ENCODE data around the gene RECQL. TPM values are rescaled to one million over a fixed set of nuclear protein-coding genes. Genes with fewer than 3 reads are reported as not detected.

RECQL gene
- total RNA-seq, 1 donor from 2014 or later, result 15.7 TPM

DNA sequence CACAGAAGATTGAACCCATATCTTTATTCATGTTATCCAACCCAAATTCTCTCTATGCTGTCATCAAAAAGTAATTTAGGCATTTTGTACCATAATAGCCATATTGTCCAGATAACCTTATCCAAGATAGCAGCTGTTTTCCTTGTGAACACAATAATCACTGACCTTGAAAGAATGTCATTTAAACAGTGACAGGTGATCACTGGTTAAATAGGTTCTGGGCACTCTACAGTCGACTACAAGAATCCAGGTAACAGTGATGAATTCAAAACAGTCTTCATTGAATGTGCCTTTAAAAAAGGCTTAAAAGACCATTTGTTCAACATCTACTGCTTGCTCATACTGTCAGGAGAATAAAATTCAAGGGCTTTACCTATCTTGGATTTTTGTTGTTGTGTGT, 20.1 kb upstream of the RECQL start:
- Histone ChIP-seq H3K27ac (no peak overlapping the region), H3K4me1 (no peaks in the 10 kb centered on the region)
- TF ChIP-seq, protein P1, sequence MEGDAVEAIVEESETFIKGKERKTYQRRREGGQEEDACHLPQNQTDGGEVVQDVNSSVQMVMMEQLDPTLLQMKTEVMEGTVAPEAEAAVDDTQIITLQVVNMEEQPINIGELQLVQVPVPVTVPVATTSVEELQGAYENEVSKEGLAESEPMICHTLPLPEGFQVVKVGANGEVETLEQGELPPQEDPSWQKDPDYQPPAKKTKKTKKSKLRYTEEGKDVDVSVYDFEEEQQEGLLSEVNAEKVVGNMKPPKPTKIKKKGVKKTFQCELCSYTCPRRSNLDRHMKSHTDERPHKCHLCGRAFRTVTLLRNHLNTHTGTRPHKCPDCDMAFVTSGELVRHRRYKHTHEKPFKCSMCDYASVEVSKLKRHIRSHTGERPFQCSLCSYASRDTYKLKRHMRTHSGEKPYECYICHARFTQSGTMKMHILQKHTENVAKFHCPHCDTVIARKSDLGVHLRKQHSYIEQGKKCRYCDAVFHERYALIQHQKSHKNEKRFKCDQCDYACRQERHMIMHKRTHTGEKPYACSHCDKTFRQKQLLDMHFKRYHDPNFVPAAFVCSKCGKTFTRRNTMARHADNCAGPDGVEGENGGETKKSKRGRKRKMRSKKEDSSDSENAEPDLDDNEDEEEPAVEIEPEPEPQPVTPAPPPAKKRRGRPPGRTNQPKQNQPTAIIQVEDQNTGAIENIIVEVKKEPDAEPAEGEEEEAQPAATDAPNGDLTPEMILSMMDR (IDR thresholded peaks at IDR 0.05), result no peak
- TF ChIP-seq POLR2AphosphoS5 (IDR thresholded peaks at IDR 0.05; ENCODE audit: insufficient read depth in 1 of 2, low read depth in 1 of 2) (no peak), POLR2A (IDR thresholded peaks at IDR 0.05) (no peak)

GRCh38 chr12:21518451-21518850, 17.0 kb upstream of the RECQL start:
- Histone ChIP-seq H3K9me3 (no peaks in the 10 kb centered on the region), H3K4me1 (no peaks in the 10 kb centered on the region), H3K27ac (no peak overlapping the region), H3K36me3 (peaks cover 0 to 26% of the 10 kb centered on the region in 2 donors), H3K4me3 (no peak overlapping the region), H3K27me3 (no peaks in the 10 kb centered on the region)
- DNase-seq (ENCODE audit: extremely low spot score in 2 of 2), result no peak
- TF ChIP-seq POLR2AphosphoS5 (IDR thresholded peaks at IDR 0.05; ENCODE audit: insufficient read depth in 1 of 2, low read depth in 1 of 2) (no peak), POLR2A (IDR thresholded peaks at IDR 0.05) (no peak)
- TF ChIP-seq, protein P1 (IDR thresholded peaks at IDR 0.05), result no peak
- intact Hi-C loops (cut with DNase I), result no loop called here

More for the DNA sequence above, 20.1 kb upstream of the RECQL start:
- Histone ChIP-seq H3K9me3 (no peaks in the 10 kb centered on the region), H3K4me3 (no peak overlapping the region), H3K36me3 (no peaks in the 10 kb centered on the region), H3K27me3 (no peaks in the 10 kb centered on the region)
- no peak for DNase-seq (ENCODE audit: extremely low spot score in 2 of 2)
- intact Hi-C loops (cut with DNase I), result no loop called here

GRCh38 chr12:21516281-21516680, 14.8 kb upstream of the RECQL start:
- H3K36me3 ChIP-seq, result peaks cover 0 to 32% of the 10 kb centered on the region in 2 donors
- TF ChIP-seq POLR2A (IDR thresholded peaks at IDR 0.05) (no peak), POLR2AphosphoS5 (IDR thresholded peaks at IDR 0.05; ENCODE audit: insufficient read depth in 1 of 2, low read depth in 1 of 2) (no peak)
- TF ChIP-seq, protein P1 (IDR thresholded peaks at IDR 0.05), result no peak

GRCh38 chr12:21509768-21510167, 8.3 kb upstream of the RECQL start:
- H3K4me3 ChIP-seq, result no peak overlapping the region
- H3K4me1 ChIP-seq, result peaks cover 3% of the 10 kb centered on the region
- peaks cover 0 to 44% of the 10 kb centered on the region in 2 donors for H3K36me3 ChIP-seq
- no peak for DNase-seq (ENCODE audit: extremely low spot score in 2 of 2)
- intact Hi-C loops (cut with DNase I), result no loop called here
- no peaks in the 10 kb centered on the region for H3K9me3 ChIP-seq
- H3K27ac ChIP-seq, result no peak overlapping the region
- H3K27me3 ChIP-seq, result no peaks in the 10 kb centered on the region
- TF ChIP-seq, protein P1 (IDR thresholded peaks at IDR 0.05), result no peak
- TF ChIP-seq POLR2A (IDR thresholded peaks at IDR 0.05) (no peak), POLR2AphosphoS5 (IDR thresholded peaks at IDR 0.05; ENCODE audit: insufficient read depth in 1 of 2, low read depth in 1 of 2) (no peak)

More at GRCh38 chr12:21516281-21516680, 14.8 kb upstream of the RECQL start:
- H3K27ac ChIP-seq, result no peak overlapping the region
- H3K27me3 ChIP-seq, result no peaks in the 10 kb centered on the region
- no peak overlapping the region for H3K4me3 ChIP-seq
- H3K9me3 ChIP-seq, result no peaks in the 10 kb centered on the region
- no peaks in the 10 kb centered on the region for H3K4me1 ChIP-seq
- DNase-seq (ENCODE audit: extremely low spot score in 2 of 2), result no peak
- intact Hi-C loops (cut with DNase I), result no loop called here

DNA sequence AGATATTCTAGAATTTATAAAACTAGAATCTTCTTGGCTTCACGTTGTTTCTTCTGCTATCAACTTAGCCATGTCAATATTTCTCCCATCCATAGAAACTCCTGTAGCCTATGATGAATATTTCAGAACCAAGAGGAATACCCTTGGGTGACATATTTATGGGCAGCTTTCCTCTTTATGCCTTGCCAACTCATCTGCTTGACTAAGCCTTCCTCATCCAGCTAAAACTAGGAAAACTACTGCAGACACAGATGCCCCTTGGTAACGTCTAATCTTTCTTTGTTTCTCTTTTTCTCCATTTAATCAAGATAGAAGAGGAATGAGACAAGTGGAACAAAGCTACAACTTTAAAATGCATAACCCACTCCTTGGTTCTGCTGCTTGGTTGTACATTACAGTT, 6.4 kb upstream of the RECQL start:
- Histone ChIP-seq H3K27me3 (no peaks in the 10 kb centered on the region), H3K9me3 (no peaks in the 10 kb centered on the region), H3K4me3 (no peak overlapping the region), H3K4me1 (peaks cover 22% of the 10 kb centered on the region), H3K27ac (no peak overlapping the region), H3K36me3 (peaks cover 0 to 26% of the 10 kb centered on the region in 2 donors)
- intact Hi-C loops (cut with DNase I), result no loop called here
- no peak for TF ChIP-seq POLR2A (IDR thresholded peaks at IDR 0.05)
- TF ChIP-seq POLR2AphosphoS5 (IDR thresholded peaks at IDR 0.05; ENCODE audit: insufficient read depth in 1 of 2, low read depth in 1 of 2), result no peak
- DNase-seq (ENCODE audit: extremely low spot score in 2 of 2), result no peak

All from vagina (tissue), 2 donors.